GM21381 (cell line): ENCODE measurements around the gene ZNF493.

Experiments used
- ATAC-seq: cut with Tn5 transposase; IDR thresholded peaks from one replicate; pipeline ENCODE4 v1.9.1; 2021; ENCODE audit warnings: mild to moderate bottlenecking, moderate library complexity; ENCODE audit not compliant: unreplicated experiment

Gene ZNF493

GRCh38 chr19:21462540-21462939 lies 65.6 kb downstream of the ZNF493 start:
- ATAC-seq: no peak

GRCh38 chr19:21463449-21464105 lies 66.6 kb downstream of the ZNF493 start:
- no peak for ATAC-seq

GRCh38 chr19:21466627-21467026 lies 69.7 kb downstream of the ZNF493 start:
- no peak for ATAC-seq

- no peak for ATAC-seq
Observed at GRCh38 chr19:21468791-21469190, 71.9 kb downstream of the ZNF493 start.

- ATAC-seq: no peak
Observed at GRCh38 chr19:21472507-21472906, 75.6 kb downstream of the ZNF493 start.

GRCh38 chr19:21474671-21475181 lies 77.8 kb downstream of the ZNF493 start:
- ATAC-seq: no peak
